HG03025 (cell line): ENCODE results near the gene MCOLN2.

Source experiments
- ATAC-seq: cut with Tn5 transposase; IDR thresholded peaks from one replicate; pipeline ENCODE4 v1.9.1; 2021; ENCODE audit warnings: mild to moderate bottlenecking, moderate library complexity; ENCODE audit not compliant: unreplicated experiment, low FRiP score

The MCOLN2 gene

DNA sequence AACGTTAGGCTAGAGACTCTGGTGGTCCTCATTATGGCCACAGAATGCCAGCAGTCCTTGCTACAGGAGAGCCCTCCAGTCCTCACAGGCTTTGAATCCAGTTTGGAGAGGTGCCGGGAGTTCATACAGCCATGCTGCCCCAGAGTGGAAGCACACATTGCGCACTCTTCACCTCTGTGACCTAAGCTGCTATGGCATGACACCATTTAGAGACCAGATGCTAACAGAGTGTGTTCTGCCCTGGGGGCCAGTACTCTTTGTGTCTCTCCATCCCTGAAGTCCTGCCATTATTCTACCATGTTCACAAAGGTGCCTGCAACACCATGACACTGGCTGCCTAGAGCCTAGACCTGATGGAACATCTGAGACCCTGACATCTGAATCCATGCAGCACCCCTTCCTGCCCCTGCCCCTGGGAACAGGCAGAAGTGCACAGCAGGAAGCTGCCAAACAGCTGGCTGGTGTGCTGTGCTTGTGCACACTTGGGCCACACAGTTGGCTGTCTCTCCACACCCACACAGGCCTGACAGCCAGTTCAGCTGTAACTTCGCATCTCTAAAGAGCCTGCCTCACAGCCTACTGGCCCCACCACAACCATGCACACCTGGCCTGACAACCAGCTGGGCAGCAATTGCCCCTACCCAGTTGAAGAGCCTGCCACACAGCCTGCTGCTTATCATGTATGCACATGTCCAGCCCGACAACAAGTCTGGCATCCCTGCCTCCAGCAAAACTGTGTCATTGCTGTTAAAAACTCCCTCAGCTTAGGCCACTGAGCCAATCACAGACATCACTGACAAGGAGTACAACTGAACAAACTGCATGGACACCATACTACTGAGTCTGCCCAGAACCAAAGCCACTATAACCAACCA is 49.1 kb downstream of the MCOLN2 start:
- no peak for ATAC-seq

DNA sequence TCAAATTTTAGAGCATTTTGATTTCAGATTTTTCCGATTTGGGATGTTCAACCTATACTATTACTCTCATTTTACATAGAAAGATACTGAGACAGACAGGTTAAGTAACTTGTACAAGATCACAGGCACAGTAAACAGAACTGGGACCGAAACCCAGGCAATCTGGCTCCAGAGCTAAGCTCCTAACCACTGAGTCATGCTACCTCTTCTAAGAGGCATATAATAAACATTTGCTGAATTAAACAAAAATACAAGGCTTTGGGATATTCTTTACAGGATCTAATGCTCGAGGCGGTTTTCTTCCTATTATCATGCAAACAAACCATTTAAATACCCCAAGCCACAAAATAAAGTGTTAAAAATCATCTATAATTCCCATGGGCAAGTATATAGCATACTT is 50.3 kb downstream of the MCOLN2 start:
- ATAC-seq, result no peak

DNA sequence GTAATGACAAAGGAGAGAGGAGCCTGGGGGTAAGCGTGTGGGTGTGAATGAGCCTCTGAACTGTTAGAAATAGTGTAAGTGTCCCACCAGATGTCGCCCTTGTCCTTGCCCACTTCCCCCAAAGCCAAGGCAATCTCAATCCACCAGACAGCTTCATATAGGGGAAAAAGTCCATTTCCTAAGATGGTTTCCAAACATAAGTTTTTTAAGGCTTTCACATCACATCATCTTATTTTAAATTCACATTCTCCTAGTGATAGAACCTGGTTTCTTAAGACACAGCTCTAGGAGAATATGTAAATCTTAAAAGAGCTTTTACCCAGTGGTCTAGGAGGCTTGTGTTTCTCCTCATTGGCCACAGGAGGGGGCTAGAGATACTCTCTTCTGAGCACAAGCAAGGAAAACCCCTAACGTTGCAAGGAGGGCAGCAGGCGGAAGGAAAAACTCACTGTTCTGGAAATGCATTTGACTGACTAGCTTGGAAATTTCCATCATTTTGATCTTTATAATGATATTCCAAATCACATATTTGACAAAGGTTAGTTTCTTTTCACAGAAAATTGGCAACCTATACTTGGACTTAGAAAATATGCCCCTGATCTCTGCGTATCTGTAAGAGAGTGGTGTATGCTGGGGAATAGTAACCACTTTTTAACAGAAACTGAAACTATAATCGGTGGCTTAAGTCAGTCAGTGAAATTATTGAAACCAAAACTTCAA is 52.0 kb downstream of the MCOLN2 start:
- ATAC-seq, result peak; percentile 85

DNA sequence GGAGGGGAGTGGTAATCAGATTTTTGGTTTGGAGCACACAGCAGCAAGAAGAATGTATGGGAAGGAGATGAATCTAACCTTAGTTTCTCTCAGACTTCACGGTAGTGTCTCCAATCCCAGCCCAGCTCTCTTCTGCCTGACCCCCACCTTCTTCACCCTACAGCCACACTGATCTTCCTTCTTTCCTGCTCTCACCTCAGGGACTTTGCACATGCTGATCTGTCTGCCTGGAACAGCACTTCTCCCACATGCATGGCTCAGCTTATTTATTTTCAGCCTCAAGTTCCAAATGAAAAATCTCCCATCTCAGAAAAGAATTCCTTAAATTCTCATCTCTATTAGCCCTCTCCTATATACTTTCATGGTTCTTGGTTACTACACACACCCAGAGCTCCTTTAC is 55.1 kb downstream of the MCOLN2 start:
- ATAC-seq, result no peak

DNA sequence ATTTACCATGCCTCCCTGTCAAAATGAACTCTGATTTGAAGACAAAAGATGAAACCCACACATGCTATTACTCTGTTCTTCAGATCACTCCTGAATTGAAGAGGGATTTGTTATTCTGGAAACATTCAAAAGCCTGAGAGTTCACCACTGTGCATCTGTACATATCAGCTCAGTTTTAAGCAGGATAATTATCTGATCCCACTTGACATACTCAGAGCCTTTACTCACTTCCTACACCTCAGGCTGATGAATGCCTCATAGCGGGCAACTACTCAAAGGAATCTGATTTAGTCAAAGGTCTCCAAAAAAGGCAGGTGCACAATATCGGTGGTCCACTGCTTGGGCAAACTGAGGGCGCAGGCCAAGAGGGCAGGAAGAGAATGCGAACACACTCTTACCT is 56.4 kb downstream of the MCOLN2 start:
- ATAC-seq, result no peak

DNA sequence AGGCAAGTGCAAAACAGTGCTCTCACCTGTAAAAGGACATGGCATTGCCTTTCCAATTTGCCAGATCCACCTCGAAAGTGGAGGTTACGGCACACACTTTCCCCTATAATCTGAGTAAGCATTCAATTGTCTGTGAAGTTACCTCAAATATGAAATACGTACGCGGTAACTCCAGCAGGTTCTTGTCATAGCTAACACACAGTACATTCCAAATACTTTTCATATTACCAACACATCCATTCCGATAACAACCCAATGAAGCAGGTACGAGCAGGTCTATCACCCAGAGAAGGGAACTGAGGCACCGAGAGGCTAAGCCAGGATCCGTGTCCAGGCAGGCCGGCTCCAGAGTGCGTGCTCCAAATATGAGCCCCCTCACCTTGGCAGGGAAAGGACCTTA is 57.2 kb downstream of the MCOLN2 start:
- no peak for ATAC-seq

DNA sequence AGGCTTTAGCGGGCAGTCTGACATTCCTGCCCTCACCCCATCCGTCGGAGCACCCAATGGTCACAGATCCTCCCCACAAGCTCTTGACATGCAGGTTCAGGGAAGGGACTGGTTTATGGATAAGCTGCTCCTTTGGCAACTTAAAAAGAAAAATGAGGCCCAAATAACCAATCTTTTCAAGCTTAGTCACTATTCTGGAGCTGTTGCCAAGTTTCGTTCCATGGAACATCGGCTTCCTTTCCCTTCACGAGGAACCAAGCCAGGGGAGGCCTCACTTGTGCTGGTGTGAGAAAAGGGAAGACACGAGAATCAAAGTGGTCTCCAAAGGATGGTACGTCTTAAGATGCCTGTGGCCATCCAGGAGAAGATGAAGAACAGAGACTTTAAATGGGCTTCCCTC is 57.8 kb downstream of the MCOLN2 start:
- ATAC-seq, result no peak

DNA sequence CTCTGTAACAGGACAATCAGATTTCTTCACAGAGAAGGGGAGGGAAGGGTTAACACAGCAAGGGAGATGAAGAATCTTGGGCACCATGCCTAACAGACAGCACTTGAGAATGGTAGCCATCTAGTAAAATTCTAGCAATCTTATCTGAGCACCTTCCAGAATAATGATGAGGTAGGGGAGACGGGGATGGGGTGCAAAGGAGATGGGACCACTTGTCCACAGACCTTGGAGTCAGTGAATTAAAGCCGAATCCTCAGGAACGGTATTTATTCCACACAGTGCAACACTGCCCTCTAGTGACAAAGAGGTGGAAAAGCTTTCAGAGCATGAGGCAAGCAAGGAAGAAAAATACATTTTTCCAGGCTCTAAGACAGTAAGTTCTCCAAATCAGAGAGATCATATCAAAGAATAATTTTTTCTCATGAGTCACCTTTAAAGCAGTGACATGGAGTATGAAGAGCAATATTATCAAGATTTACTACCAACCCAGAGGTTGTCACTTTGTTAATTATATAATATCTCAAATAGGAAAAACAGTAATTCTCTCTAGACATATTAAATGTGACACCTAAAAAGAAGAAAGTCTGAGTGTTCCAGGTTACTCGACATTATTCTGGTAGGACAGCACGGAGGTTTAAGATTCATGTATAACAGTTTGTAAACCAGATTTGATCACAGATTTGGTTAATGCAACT is 60.6 kb downstream of the MCOLN2 start:
- ATAC-seq, result no peak

DNA sequence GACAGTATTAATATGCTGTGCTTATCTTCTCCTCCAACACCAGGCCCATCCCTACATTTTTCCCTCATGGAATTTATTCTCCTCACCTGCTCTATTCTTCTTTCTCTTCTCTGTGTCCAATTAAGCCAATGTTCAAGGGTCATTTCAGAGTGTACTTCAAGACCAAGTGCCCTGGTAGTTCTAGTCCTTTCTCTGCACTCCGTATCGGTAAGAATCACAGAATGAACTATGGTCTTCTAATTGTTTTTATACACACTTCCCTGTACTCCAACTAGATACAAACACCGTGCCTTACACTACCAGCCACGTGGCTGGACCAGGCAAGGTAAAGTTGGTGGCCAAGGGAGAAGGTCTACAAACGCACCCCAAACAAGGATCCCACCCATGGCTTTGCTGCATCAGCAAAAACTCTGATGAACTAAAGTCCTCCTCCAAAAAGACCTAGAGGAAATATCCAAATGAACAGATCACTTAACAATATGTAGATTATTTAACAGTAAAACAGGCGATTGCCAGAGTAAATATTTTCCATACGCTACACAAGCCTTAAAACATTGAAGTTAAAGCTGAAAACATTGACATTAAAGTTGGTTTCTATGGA is 63.8 kb downstream of the MCOLN2 start:
- ATAC-seq, result no peak

DNA sequence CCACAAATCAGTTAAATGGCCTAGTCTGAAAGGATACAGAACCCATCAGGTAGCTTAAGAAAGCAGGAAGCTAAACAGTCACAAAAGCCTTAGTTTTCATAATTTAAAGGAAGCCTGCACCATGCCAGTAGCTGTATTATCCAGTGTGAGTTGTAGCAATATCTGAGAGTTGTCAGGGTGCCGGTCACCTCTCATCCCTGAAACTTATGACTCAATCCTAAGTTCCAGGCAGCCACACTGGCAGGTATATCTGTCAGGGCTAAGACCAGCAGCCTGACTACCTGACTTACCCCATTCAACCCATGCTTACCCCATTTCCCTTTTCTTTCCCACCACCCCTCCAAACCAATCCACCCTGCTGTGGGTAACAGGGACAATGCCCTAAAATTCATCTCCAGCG is 66.1 kb downstream of the MCOLN2 start:
- ATAC-seq, result no peak

DNA sequence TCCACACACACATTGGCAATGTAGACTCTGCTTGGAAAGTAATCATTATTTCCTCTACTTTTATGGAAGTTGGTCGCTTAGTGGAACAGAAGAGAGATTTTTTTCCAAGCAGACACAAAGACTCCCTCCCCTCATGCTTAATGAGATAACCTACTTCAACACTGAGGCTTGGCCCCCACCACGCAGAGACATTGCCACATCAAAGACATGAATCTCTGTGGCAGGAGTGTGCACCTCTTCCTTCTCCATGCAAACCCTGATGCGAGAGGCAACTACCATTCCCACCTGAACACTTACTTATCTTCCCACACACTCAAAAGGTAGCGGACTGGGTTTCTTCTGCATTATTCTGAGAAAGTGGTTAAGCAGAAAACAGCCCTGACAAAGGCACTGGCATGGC is 66.6 kb downstream of the MCOLN2 start:
- no peak for ATAC-seq

DNA sequence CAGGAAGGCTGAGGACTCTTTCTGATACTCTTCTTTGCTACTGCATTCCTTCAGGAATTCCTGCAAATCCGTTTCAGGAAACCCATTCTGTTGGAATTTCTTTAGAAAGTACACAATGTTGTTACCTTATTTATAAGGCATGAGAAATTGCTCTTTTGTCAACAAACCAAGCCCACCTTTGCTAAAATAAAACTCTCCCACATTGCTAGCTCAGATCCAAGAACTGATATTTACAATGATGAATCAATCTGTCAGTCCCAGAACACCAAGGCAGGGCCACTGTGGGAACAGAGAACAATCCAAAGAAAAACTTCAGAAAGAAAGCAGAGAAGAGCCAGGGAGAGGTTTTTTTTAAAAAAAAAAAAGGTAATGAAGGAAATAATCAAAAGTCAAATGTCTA is 67.3 kb downstream of the MCOLN2 start:
- ATAC-seq, result no peak

DNA sequence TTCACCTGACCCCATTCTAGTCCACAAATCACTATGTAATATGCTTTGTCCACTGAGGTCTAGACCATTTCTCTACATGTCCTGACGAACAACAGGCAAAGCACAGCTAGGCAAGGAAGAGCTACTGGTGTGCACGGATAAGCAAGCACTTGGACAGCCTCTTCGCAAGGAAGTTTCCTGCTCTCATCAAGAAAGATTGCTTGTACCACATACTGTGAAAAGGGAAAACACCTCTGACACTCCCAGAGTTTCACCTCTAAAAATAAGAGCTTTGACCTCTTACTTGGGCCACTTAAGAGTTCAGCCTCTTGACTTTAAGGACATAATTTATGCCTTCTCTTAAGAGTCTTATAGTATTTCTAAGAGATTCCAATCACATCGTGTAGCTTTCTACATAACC is 67.9 kb downstream of the MCOLN2 start:
- no peak for ATAC-seq

DNA sequence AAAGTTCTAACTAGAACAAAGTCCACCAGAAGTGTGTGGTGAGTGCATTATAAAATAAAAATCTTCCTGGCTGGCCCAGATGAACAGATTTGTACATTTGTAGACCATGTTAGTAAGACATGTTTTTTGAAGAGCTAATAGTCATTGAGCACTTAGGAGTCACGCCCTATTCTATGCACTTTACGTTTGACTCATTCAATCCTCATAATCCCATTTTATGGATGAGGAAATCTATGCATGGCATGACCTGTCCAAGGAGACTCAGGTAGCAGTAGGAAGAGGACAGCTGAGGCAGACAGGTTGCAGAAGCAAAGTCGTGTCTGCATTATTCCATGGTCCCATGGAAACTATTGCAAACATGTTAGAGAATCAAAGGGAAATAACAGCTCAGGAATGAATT is 73.6 kb downstream of the MCOLN2 start:
- no peak for ATAC-seq

DNA sequence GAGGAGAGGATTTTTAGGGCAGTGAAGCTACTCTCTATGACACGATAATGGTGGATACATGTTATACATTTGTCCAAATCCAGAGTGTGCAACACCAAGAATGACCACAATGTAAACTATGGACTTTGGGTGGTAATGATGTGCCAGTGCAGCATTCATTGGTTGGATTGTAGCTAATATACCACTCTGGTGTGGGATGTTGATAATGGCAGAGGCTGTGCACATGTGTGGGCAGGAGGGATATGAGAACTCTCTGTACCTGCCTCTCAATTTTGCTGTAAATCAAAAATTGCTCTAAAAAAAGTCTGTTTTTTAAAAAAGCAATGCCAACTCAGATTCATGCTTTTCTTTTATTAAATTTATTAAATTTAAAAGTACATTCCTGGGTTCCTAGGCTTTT is 76.8 kb downstream of the MCOLN2 start:
- ATAC-seq, result no peak

DNA sequence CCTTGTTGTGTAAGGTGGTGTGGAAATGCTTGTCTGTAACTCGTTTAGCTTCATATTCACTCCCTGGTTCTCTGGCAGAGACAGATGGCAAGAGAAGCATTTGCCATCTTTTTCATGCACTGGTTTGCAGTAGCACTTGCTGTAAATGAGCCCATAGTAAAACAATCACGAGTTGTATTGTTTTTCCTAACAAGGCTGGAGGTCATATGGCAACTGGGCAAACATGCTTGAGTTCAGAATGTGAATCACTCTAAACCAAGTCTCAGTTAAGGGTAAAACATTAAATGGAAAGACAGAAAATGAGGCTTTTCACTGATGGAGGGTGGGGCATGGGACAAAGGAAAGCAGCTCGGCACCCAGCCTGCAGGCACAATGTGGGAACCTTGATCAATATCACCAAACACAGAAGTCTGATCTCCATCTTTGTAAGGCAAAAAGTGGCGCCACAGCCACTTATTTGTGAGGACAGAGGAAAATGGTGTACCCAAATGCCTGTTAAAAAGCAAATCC is 77.4 kb downstream of the MCOLN2 start:
- ATAC-seq, result no peak

DNA sequence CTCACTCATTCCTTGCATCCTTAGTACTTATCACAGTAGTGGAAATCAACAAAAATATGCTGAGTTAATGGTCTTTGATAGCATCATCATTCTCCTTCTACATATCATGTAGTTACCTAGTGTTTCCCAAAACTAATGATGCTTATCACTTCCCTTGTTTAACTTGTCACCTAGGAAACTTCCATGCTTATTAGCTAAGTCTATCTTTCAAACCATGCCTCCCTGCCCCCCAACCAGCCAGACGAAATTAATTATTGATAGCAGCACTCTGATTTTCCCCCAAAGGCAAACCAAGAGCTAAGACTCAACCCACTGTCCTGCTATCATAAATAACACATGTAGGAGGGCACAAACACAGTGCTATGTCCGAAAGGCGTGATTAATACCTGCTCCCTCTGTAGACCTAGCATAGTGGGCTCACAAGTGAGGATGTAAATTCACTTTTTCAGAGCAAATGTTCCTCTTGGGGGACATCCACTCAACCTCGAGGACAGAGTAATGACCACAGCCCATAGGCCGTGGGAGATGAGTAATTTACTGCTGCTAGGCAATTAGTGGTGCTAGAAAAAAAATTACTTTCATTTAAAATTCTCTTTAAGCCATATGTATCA is 78.1 kb downstream of the MCOLN2 start:
- no peak for ATAC-seq

DNA sequence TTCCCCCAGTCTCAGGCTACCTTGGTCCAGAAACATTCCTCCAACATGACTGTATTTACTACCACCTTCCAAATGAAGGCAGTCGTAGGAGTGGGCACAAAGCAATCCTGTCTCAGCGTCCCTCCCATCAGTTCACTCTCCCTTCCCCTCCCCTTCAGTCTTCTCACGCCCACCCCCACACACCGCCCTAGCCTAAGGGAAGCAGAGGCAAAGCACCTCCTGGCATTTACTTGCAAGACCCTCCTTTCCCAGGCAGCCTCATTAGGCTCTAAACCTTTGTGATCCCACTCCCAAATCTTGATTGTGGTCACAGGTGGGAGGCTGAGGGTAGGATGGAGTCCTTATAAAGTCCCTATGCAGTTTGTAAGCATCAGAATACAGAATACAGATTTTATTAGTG is 80.0 kb downstream of the MCOLN2 start:
- no peak for ATAC-seq

DNA sequence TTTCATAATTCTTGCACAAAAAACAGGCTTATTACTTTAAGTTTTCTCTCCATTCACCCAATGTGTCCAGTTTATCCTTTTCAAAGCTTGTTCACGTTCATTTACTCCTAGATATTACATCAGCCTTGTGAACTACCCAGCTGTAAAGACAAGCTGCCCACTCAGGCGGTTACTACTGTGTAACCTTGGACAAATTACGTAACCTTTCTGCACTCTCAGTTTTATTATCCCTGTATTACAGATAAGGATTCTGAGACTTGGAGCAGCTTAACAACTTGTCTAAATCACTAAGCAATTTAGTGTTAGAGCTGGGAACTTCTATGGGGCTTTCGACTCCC is 83.4 kb downstream of the MCOLN2 start:
- no peak for ATAC-seq

DNA sequence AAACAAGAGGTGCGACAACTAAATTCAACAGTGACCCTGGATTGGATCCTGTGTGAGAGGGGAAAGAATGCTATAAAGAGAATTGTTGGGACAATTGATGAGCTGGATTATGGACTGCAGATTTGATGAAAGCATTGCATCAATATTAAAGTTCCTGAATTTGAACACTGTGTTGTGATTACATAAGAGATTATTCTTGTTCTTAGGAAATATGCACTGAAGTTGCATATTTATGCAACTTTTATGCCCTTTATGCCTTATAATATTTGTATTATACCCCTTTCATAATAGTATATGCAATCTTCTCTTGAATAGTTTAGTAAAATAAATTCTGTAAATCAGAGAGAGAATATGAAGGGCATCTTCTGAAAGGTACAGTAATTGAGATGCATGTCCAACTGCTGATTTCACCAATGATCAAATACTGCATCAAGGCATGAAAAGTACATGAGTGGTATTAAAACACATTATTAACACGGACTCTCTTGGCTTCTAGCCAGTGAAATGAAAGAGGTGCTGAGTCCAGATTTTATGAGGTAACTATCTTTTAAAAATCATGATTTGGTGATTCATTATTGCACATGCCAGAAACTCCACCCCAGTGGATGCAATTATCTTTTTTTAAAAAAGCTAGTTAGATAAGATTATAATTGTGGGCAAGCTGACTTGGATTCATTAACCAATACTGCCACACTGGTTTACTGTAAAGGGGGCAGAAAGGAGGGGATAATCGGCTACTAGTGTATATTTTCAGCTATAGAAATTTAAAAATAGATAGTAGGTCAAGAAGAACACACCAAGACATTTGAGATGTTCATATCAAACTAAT is 84.0 kb downstream of the MCOLN2 start:
- ATAC-seq, result no peak
